Suprapubic skin (tissue), 3 donors: ENCODE measurements around the gene ASPRV1.

ENCODE experiments used
- CTCF ChIP-seq, 2 donors: fragments of 200-600 bp in 1 of 2; fragments of 450-650 bp in 1 of 2; sonication (generic) in 1 of 2; IDR thresholded peaks; one replicate each; pipeline ENCODE4 v1.5.1; 2016 to 2019; ENCODE audit warnings: antibody characterized with exemption in 2 of 2, mild to moderate bottlenecking in 1 of 2, moderate library complexity in 1 of 2
- POLR2A ChIP-seq, 2 donors: fragments of 450-650 bp; IDR thresholded peaks; one replicate each; pipeline ENCODE4 v1.6.1; 2017; ENCODE audit warnings: antibody characterized with exemption in 2 of 2, mild to moderate bottlenecking in 2 of 2, moderate library complexity in 2 of 2

GRCh38 chr2:69977186-69977585, 15.8 kb upstream of the ASPRV1 start:
- TF ChIP-seq CTCF (IDR thresholded peaks at IDR 0.05) = no peak
- no peak for TF ChIP-seq POLR2A (IDR thresholded peaks at IDR 0.05)
